H54 (cell line): Measurements from ENCODE around the gene KCNJ9.
"Not testable (repeated sequence)": the region's sequence is repeated elsewhere in the genome, so short reads cannot be mapped to it uniquely, and the experiment has no call there.

Source experiments
- DNase-seq: peaks from one replicate; pipeline ENCODE4 v3.0.0; 2011; ENCODE audit warnings: low spot score, mixed read lengths; ENCODE audit not compliant: insufficient read length
- FAIRE-seq: peaks from 3 replicates; lab custom pipeline; 2011; peaks lifted over from hg19 to GRCh38; lab: Jason Lieb, UNC
- POLR2A ChIP-seq: IDR thresholded peaks from 2 replicates; pipeline ENCODE4 v1.6.1; 2011; ENCODE audit warnings: low read depth, mild to moderate bottlenecking, low read length

Gene KCNJ9

GRCh38 chr1:160098852-160099561, 17.7 kb downstream of the KCNJ9 start:
- TF ChIP-seq POLR2A = no peak
- peak; percentile 97 for DNase-seq
- no peak for FAIRE-seq

- DNase-seq = no peak
- no peak for TF ChIP-seq POLR2A
- FAIRE-seq = no peak
These were observed 18.5 kb downstream of the KCNJ9 start for GRCh38 chr1:160099716-160100375.

GRCh38 chr1:160101037-160101716, 19.8 kb downstream of the KCNJ9 start:
- TF ChIP-seq POLR2A = no peak
- FAIRE-seq = no peak
- DNase-seq = peak; percentile 94

- no peak for TF ChIP-seq POLR2A
- FAIRE-seq (no peak), DNase-seq (no peak)
These were observed 20.6 kb downstream of the KCNJ9 start for GRCh38 chr1:160101717-160102522.

- TF ChIP-seq POLR2A = no peak
- FAIRE-seq = no peak
- no peak for DNase-seq
These were observed 22.5 kb downstream of the KCNJ9 start for GRCh38 chr1:160103658-160104408.

- DNase-seq (no peak), FAIRE-seq (no peak)
These were observed 23.1 kb downstream of the KCNJ9 start for GRCh38 chr1:160104486-160104885.

GRCh38 chr1:160105155-160105554, 23.8 kb downstream of the KCNJ9 start:
- no peak for TF ChIP-seq POLR2A
- FAIRE-seq = no peak
- no peak for DNase-seq

More at GRCh38 chr1:160104486-160104885, 23.1 kb downstream of the KCNJ9 start:
- TF ChIP-seq POLR2A = no peak

GRCh38 chr1:160107512-160107911, 26.2 kb downstream of the KCNJ9 start:
- TF ChIP-seq POLR2A = no peak
- FAIRE-seq (no peak), DNase-seq (no peak)

- DNase-seq = peak; percentile 62
- no peak for FAIRE-seq
- no peak for TF ChIP-seq POLR2A
These were observed 27.7 kb downstream of the KCNJ9 start for GRCh38 chr1:160108888-160109662.

- FAIRE-seq (no peak), DNase-seq (no peak)
- no peak for TF ChIP-seq POLR2A
These were observed 28.3 kb downstream of the KCNJ9 start for GRCh38 chr1:160109686-160110085.

- not testable (repeated sequence) for FAIRE-seq
These were observed 30.1 kb downstream of the KCNJ9 start for GRCh38 chr1:160111462-160111861.

GRCh38 chr1:160112357-160112756, 31.0 kb downstream of the KCNJ9 start:
- no peak for DNase-seq
- FAIRE-seq = no peak
- no peak for TF ChIP-seq POLR2A

More at GRCh38 chr1:160111462-160111861, 30.1 kb downstream of the KCNJ9 start:
- not testable (repeated sequence) for DNase-seq
